K562 (cell line): Measurements from ENCODE around the gene TTC21A. TPM values are rescaled to one million over a fixed set of nuclear protein-coding genes. Genes with fewer than 3 reads are reported as not detected.
"Not testable (repeated sequence)": the region's sequence is repeated elsewhere in the genome, so short reads cannot be mapped to it uniquely, and the experiment has no call there.

ENCODE experiments used
- ATAC-seq: fragments of 200-7000 bp; cut with Tn5 transposase; 3 replicates; pipeline ENCODE4 v1.9.1; 2020; ENCODE audit warnings: moderate library complexity
- BruUV-seq: library from RNA; stranded (reverse); fragments of 400-500 nt; replicated peaks from 2 replicates; lab custom pipeline; 2021; lab: Mats Ljungman, UMichigan
- CTCF ChIA-PET: fragments of 300-600 bp; formaldehyde crosslinking; extraction: SDS; loops from one replicate; lab custom pipeline; 2021; ENCODE audit warnings: low intra/inter-chr PET ratio; lab: Yijun Ruan, JAX
- POLR2A ChIA-PET: fragments of 300-600, 350-650 bp; sonication (Branson Sonifier 250); formaldehyde crosslinking; extraction: SDS; loops from one replicate; lab custom pipeline; 2021; ENCODE audit warnings: antibody characterized with exemption, inconsistent platforms; lab: Yijun Ruan, JAX
- DNase-seq, 4 experiments: peaks; one replicate each; pipeline versions ENCODE4 v3.0.0 to v3.0.0-alpha.2; 2011 to 2018; ENCODE audit warnings: low spot score in 3 of 4, mixed read lengths in 3 of 4; ENCODE audit errors: extremely low read depth in 1 of 4
- FAIRE-seq: peaks from 2 replicates; lab custom pipeline; 2011; peaks lifted over from hg19 to GRCh38; lab: Jason Lieb, UNC
- H2AFZ ChIP-seq: 2 replicates; pipeline ENCODE4 v1.6.0; 2011; ENCODE audit warnings: low read depth, low read length, control low read depth, inconsistent platforms
- H3K27ac ChIP-seq: fragments of 200-600 bp; 3 replicates; pipeline ENCODE4 v1.8.0; 2011; ENCODE audit warnings: low read depth, mild to moderate bottlenecking, control low read depth, inconsistent platforms, low read length, moderate library complexity, mixed read lengths; ENCODE audit errors: extremely low read depth
- H3K27me3 ChIP-seq, 2 experiments: fragments of 300-600 bp in 1 of 2; 2 replicates in 1 of 2; 3 replicates in 1 of 2; pipeline versions ENCODE4 v1.6.0 to v1.8.0; 2011; ENCODE audit warnings: inconsistent platforms in 2 of 2, low read length in 2 of 2, mild to moderate bottlenecking in 1 of 2, mixed read lengths in 1 of 2, moderate library complexity in 1 of 2; ENCODE audit not compliant: control insufficient read depth in 2 of 2, insufficient read depth in 2 of 2
- H3K36me3 ChIP-seq: fragments of 300-600 bp; 3 replicates; pipeline ENCODE4 v1.8.0; 2011; ENCODE audit warnings: mild to moderate bottlenecking, low read length, inconsistent platforms; ENCODE audit not compliant: control insufficient read depth, insufficient read depth
- H3K4me1 ChIP-seq, 2 experiments: fragments of 200-600 bp in 1 of 2; replicated peaks in 1 of 2; 2 replicates in 1 of 2; 3 replicates in 1 of 2; pipeline versions ENCODE4 v1.5.1 to v1.8.0; 2011; ENCODE audit warnings: inconsistent platforms in 2 of 2, low read length in 2 of 2, mild to moderate bottlenecking in 1 of 2, mixed read lengths in 1 of 2, moderate library complexity in 1 of 2; ENCODE audit not compliant: control insufficient read depth in 2 of 2, insufficient read depth in 2 of 2
- H3K4me2 ChIP-seq: 2 replicates; pipeline ENCODE4 v1.6.1; 2011; ENCODE audit warnings: low read length, control low read depth, inconsistent platforms, mixed read lengths; ENCODE audit not compliant: insufficient read depth
- H3K4me3 ChIP-seq: fragments of 200-600 bp; sonication (generic), shearing (Covaris generic); 2 replicates; pipeline ENCODE4 v1.5.1; 2016; ENCODE audit warnings: control low read depth, inconsistent platforms
- H3K79me2 ChIP-seq: fragments of 200-600 bp; 3 replicates; pipeline ENCODE4 v1.8.0; 2011; ENCODE audit warnings: low read length, inconsistent platforms; ENCODE audit not compliant: control insufficient read depth, insufficient read depth
- H3K9ac ChIP-seq, 2 experiments: 2 replicates each; pipeline versions ENCODE4 v1.6.0 to v1.6.1; 2011; ENCODE audit warnings: low read depth in 2 of 2, low read length in 2 of 2, control low read depth in 1 of 2, inconsistent platforms in 1 of 2, mild to moderate bottlenecking in 1 of 2, mixed read lengths in 1 of 2; ENCODE audit not compliant: insufficient read depth in 1 of 2
- H3K9me1 ChIP-seq: one replicate; pipeline ENCODE4 v1.6.0; 2011; ENCODE audit warnings: inconsistent platforms, mild to moderate bottlenecking, low read length, moderate library complexity; ENCODE audit not compliant: control insufficient read depth, insufficient read depth
- H3K9me3 ChIP-seq: replicated peaks from 2 replicates; pipeline ENCODE4 v1.5.1; 2011; ENCODE audit warnings: low read depth, low read length, inconsistent platforms; ENCODE audit not compliant: control insufficient read depth, insufficient read depth
- H4K20me1 ChIP-seq: replicated peaks from 2 replicates; pipeline ENCODE4 v1.6.1; 2011; ENCODE audit warnings: low read length, inconsistent platforms, mixed read lengths; ENCODE audit not compliant: control insufficient read depth, insufficient read depth
- BCOR ChIP-seq: fragments of 450-650 bp; IDR thresholded peaks from 2 replicates; pipeline ENCODE4 v1.6.1; 2016
- GATA2 ChIP-seq: sonication (generic); formaldehyde crosslinking; IDR thresholded peaks from 2 replicates; pipeline ENCODE4 v1.4.0; 2020; ENCODE audit warnings: mild to moderate bottlenecking, missing genetic modification reagents
- KDM1A ChIP-seq, 2 experiments: fragments of 450-650 bp; IDR thresholded peaks; 2 replicates each; pipeline ENCODE4 v1.6.1; 2016; ENCODE audit warnings: mild to moderate bottlenecking in 2 of 2
- ZNF146 ChIP-seq: IDR thresholded peaks from one replicate; pipeline ENCODE4 v1.6.1; 2018; ENCODE audit warnings: missing compliant biosample characterization; ENCODE audit not compliant: unreplicated experiment
- WGBS: fragments of 100-300 bp; shearing (Covaris generic); methylation state at CpG from one replicate; pipeline ENCODE4 v1.1.6; 2016; ENCODE audit warnings: low coverage, mixed read lengths; ENCODE audit not compliant: insufficient coverage; ENCODE audit errors: missing lambda C conversion rate; 5-methylcytosine and 5-hydroxymethylcytosine counted together
- in situ Hi-C: fragments of 300-500 bp; cut with MboI; formaldehyde crosslinking; loops from 4 replicates; pipeline ENCODE4 v1.15.0; 2018; ENCODE audit warnings: inconsistent platforms, mixed read lengths
- intact Hi-C: fragments of 100-400 bp; cut with micrococcal nuclease; formaldehyde crosslinking; loops from 2 replicates; pipeline ENCODE4 v1.14.2; 2022
- polyA plus RNA-seq, 8 experiments: library from polyadenylated mRNA; depleted of rRNA in 4 of 8; stranded (reverse) in 5 of 8; unstranded in 3 of 8; fragments of >200 nt; fragmentation: Nextera tagmentation in 2 of 8; fragmentation: Illumina TruSeq in 1 of 8; extraction: Ambion mirVana in 2 of 8; extraction: Trizol in 1 of 8; gene quantifications; 2 replicates each; pipeline versions ENCODE4 v1.2.1 to v1.2.3, GENCODE V29; 2011 to 2014; ENCODE audit warnings: inconsistent platforms in 1 of 8, missing spikeins in 1 of 8
- total RNA-seq, 7 experiments: library from RNA; depleted of rRNA in 6 of 7; stranded (reverse); fragments of >200 nt in 6 of 7; fragmentation: Illumina TruSeq in 2 of 7; extraction: Trizol in 2 of 7; gene quantifications; 2 replicates each; pipeline versions ENCODE4 v1.2.1 to v1.2.3, GENCODE V29; 2011 to 2021; ENCODE audit warnings: low replicate concordance in 1 of 7

TTC21A gene
- total and polyA plus RNA-seq, 9 of the 15 experiments (the other 6 are each of a cell fraction or from before 2014, with no cell fraction given) = 0.22 to 1.4 (median 0.70) TPM

DNA sequence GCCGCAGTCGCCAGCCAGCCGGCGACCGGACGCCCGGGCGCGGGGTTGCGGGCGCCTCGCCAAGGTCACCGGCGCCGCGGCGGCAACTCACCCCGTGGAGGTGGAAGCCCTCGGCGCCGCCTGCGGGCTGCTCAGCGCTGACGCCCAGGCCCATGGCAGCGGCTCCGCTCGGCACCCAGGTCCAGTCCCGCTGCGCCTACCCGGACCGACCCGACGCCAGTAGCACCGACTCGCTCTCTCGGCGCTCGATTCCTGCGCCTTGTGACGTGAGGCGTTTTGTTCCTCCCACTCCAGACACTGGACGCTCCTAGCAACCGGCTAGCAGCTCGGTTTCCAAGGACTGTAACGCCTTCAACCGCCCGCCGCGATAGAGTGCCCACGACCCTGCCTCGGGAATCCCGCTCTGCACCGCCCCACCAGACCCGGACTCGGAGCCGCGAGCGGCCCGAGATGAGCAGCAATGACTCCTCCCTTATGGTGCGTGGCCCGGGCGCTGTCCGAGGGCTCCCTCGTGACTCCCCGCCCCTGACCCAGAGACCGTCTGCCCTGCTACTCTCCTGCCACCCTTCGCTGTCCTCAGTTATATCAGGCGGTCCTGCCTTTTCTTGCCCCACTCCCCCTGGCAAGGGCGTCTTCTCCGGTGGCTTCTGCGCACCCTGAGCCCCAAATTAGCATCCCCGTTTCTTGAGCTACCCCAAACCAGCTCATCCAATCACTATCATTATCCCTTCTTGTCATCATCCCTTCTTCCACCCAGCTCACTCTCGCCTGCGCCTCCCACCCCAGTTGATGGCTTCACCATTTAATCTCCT is at the start of gene TTC21A, which contains the start of gene GORASP1 (continued):
- no peak for TF ChIP-seq GATA2 (CRISPR knock-in tag)
- TF ChIP-seq, all 486 proteins: peak for 125

DNA sequence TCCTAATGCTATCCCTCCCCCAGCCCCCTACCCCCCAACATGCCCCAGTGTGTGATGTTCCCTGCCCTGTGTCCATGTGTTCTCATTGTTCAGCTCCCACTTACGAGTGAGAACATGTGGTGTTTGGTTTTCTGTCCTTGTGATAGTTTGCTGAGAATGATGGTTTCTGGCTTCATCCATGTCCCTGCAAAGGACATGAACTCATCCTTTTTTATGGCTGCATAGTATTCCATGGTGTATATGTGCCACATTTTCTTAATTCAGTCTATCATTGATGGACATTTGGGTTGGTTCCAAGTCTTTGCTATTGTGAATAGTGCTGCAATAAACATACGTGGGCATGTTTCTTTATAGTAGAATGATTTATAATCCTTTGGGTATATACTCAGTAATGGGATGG is 46.3 kb upstream of the TTC21A start:
- BruUV-seq, H3K27me3 ChIP-seq, ATAC-seq, CTCF ChIA-PET, H4K20me1 ChIP-seq, H3K9ac ChIP-seq, H3K4me1 ChIP-seq, H3K4me3 ChIP-seq, intact Hi-C loops, H2AFZ ChIP-seq, DNase-seq, H3K36me3 ChIP-seq, POLR2A ChIA-PET, FAIRE-seq, H3K27ac ChIP-seq, H3K9me3 ChIP-seq, in situ Hi-C loops, H3K4me2 ChIP-seq, H3K9me1 ChIP-seq: not testable (repeated sequence)
- peaks cover 30% of the 10 kb centered on the region for H3K79me2 ChIP-seq
- 55% methylated on average over 2 of the region's 2 CpGs for WGBS
- TF ChIP-seq ZNF146 (CRISPR knock-in tag) (peak; percentile 74), KDM1A (IDR thresholded peaks at IDR 0.05) (0 out of 4 replicates have a peak, but pooled peaks of 1 of the 2 experiments have one; percentile 27), BCOR (0 out of 2 replicates have a peak, but pooled peaks have one; percentile 27)
